CD4-positive, alpha-beta T cell treated with Interleukin-17A for 4 hours (primary cell): ENCODE data around the gene OLIG1.

Experiments
- DNase-seq: peaks from one replicate; pipeline ENCODE4 v3.0.0-alpha.2; 2020; ENCODE audit warnings: mixed read lengths

The OLIG1 gene

GRCh38 chr21:33063907-33064622 lies 5.9 kb upstream of the OLIG1 start:
- DNase-seq, result no peak

GRCh38 chr21:33064623-33065390 lies 5.1 kb upstream of the OLIG1 start:
- no peak for DNase-seq

GRCh38 chr21:33067043-33067442 lies 2.9 kb upstream of the OLIG1 start:
- no peak for DNase-seq

- no peak for DNase-seq
Observed at GRCh38 chr21:33067457-33067856, 2.5 kb upstream of the OLIG1 start.

- DNase-seq, result no peak
Observed at GRCh38 chr21:33069243-33069642, 698 bp upstream of the OLIG1 start.

- DNase-seq, result no peak
Observed at GRCh38 chr21:33069645-33069993, 322 bp upstream of the OLIG1 start.

- no peak for DNase-seq
Observed at GRCh38 chr21:33070744-33070997, 730 bp downstream of the OLIG1 start.

GRCh38 chr21:33070998-33071769 lies 1.2 kb downstream of the OLIG1 start:
- peak; percentile 13 for DNase-seq

GRCh38 chr21:33071770-33072306 lies 1.9 kb downstream of the OLIG1 start:
- no peak for DNase-seq

- DNase-seq, result no peak
Observed at GRCh38 chr21:33073636-33074035, 3.7 kb downstream of the OLIG1 start.

- DNase-seq, result no peak
Observed at GRCh38 chr21:33075128-33075527, 5.2 kb downstream of the OLIG1 start.

GRCh38 chr21:33075596-33076195 lies 5.8 kb downstream of the OLIG1 start:
- DNase-seq, result no peak

- no peak for DNase-seq
Observed at GRCh38 chr21:33076600-33077329, 6.8 kb downstream of the OLIG1 start.

- DNase-seq, result peak; percentile 12
Observed at GRCh38 chr21:33078907-33079582, 9.1 kb downstream of the OLIG1 start.

- no peak for DNase-seq
Observed at GRCh38 chr21:33080376-33080775, 10.4 kb downstream of the OLIG1 start.

GRCh38 chr21:33080776-33081175 lies 10.8 kb downstream of the OLIG1 start:
- DNase-seq, result no peak

- DNase-seq, result no peak
Observed at GRCh38 chr21:33088384-33088783, 18.4 kb downstream of the OLIG1 start.

GRCh38 chr21:33089395-33090119 lies 19.6 kb downstream of the OLIG1 start:
- DNase-seq, result no peak

- no peak for DNase-seq
Observed at GRCh38 chr21:33096426-33096825, 26.5 kb downstream of the OLIG1 start.

- no peak for DNase-seq
Observed at GRCh38 chr21:33099131-33099530, 29.2 kb downstream of the OLIG1 start.

- DNase-seq, result no peak
Observed at GRCh38 chr21:33101300-33101911, 31.5 kb downstream of the OLIG1 start.
